Uterus (tissue), 2 donors: ENCODE measurements around the gene AGBL1.

ENCODE experiments used
- CTCF ChIP-seq, 4 experiments: fragments of 200-600 bp in 2 of 4; fragments of 450-650 bp in 2 of 4; sonication (generic) in 2 of 4; IDR thresholded peaks; one replicate each; pipeline ENCODE4 v1.5.1; 2016 to 2019; ENCODE audit warnings: antibody characterized with exemption in 4 of 4, mild to moderate bottlenecking in 2 of 4, moderate library complexity in 1 of 4
- POLR2A ChIP-seq, 2 donors: fragments of 450-650 bp; IDR thresholded peaks; one replicate each; pipeline ENCODE4 v1.6.1; 2016; ENCODE audit warnings: antibody characterized with exemption in 2 of 2, mild to moderate bottlenecking in 1 of 2, moderate library complexity in 1 of 2

- TF ChIP-seq CTCF (IDR thresholded peaks at IDR 0.05): no peak
- TF ChIP-seq POLR2A (IDR thresholded peaks at IDR 0.05): no peak
Measured at GRCh38 chr15:86572368-86572841, 492.7 kb downstream of the AGBL1 start.
